Esophagus muscularis mucosa (tissue), 4 donors: ENCODE measurements around the gene FMN1.

Experiments
- CTCF ChIP-seq, 3 experiments: fragments of 200-600 bp in 2 of 3; fragments of 450-650 bp in 1 of 3; sonication (generic) in 2 of 3; IDR thresholded peaks; one replicate each; pipeline ENCODE4 v1.5.1; 2017 to 2019; ENCODE audit warnings: antibody characterized with exemption in 3 of 3, mild to moderate bottlenecking in 2 of 3, moderate library complexity in 1 of 3
- EP300 ChIP-seq: sonication (generic); formaldehyde crosslinking; IDR thresholded peaks from one replicate; pipeline ENCODE4 v1.6.1; 2017; ENCODE audit warnings: antibody characterized with exemption
- POLR2A ChIP-seq: fragments of 450-650 bp; IDR thresholded peaks from one replicate; pipeline ENCODE4 v1.6.1; 2017; ENCODE audit warnings: antibody characterized with exemption, moderate library complexity, mild to moderate bottlenecking, low read depth
- POLR2AphosphoS5 ChIP-seq, 2 donors: sonication (generic); formaldehyde crosslinking; IDR thresholded peaks; one replicate each; pipeline ENCODE4 v1.6.1; 2017; ENCODE audit warnings: antibody characterized with exemption in 2 of 2

GRCh38 chr15:33200903-33201302, 6.4 kb upstream of the FMN1 start:
- no peak for TF ChIP-seq CTCF (IDR thresholded peaks at IDR 0.05)
- no peak for TF ChIP-seq POLR2AphosphoS5 (IDR thresholded peaks at IDR 0.05)
- no peak for TF ChIP-seq EP300
- no peak for TF ChIP-seq POLR2A
